NCI-H187 treated with DMSO at 0.1 percent for 48 hours (cell line): ENCODE measurements around the gene GRM4.

Experiments
- DNase-seq: peaks from one replicate; lab custom pipeline; 2025; lab: John Stamatoyannopoulos, UW

The GRM4 gene

GRCh38 chr6:34142061-34142998 lies 3.6 kb downstream of the GRM4 start:
- no peak for DNase-seq

- DNase-seq, result no peak
Observed at GRCh38 chr6:34140075-34140474, 5.8 kb downstream of the GRM4 start.

GRCh38 chr6:34138914-34139510 lies 6.9 kb downstream of the GRM4 start:
- no peak for DNase-seq

GRCh38 chr6:34138191-34138590 lies 7.7 kb downstream of the GRM4 start:
- DNase-seq, result no peak

- no peak for DNase-seq
Observed at GRCh38 chr6:34135541-34135940, 10.3 kb downstream of the GRM4 start.

- DNase-seq, result peak; percentile 60
Observed at GRCh38 chr6:34132486-34133185, 13.3 kb downstream of the GRM4 start.

GRCh38 chr6:34131326-34132290 lies 14.3 kb downstream of the GRM4 start:
- DNase-seq, result no peak

GRCh38 chr6:34130862-34131261 lies 15.0 kb downstream of the GRM4 start:
- no peak for DNase-seq

GRCh38 chr6:34129753-34130152 lies 16.1 kb downstream of the GRM4 start:
- no peak for DNase-seq

GRCh38 chr6:34128045-34128444 lies 17.8 kb downstream of the GRM4 start:
- no peak for DNase-seq

GRCh38 chr6:34126419-34126818 lies 19.5 kb downstream of the GRM4 start:
- DNase-seq, result no peak

GRCh38 chr6:34125939-34126338 lies 19.9 kb downstream of the GRM4 start:
- no peak for DNase-seq

GRCh38 chr6:34120953-34121675 lies 24.8 kb downstream of the GRM4 start:
- no peak for DNase-seq

- no peak for DNase-seq
Observed at GRCh38 chr6:34115915-34116314, 30.0 kb downstream of the GRM4 start.

GRCh38 chr6:34115403-34115795 lies 30.5 kb downstream of the GRM4 start:
- DNase-seq, result no peak

GRCh38 chr6:34114695-34115402 lies 31.0 kb downstream of the GRM4 start:
- DNase-seq, result no peak

- DNase-seq, result no peak
Observed at GRCh38 chr6:34113532-34113931, 32.4 kb downstream of the GRM4 start.

- no peak for DNase-seq
Observed at GRCh38 chr6:34112126-34112525, 33.8 kb downstream of the GRM4 start.

- no peak for DNase-seq
Observed at GRCh38 chr6:34110610-34111009, 35.3 kb downstream of the GRM4 start.

- no peak for DNase-seq
Observed at GRCh38 chr6:34108176-34108575, 37.7 kb downstream of the GRM4 start.
